SKM-1 treated with dmso at 0.1 percent for 144 hours (cell line): ENCODE results near the gene ZNF778.

Experiments used
- DNase-seq: peaks from one replicate; lab custom pipeline; 2025; ENCODE audit not compliant: unreplicated experiment; lab: John Stamatoyannopoulos, UW

The ZNF778 gene

GRCh38 chr16:89273741-89274472 lies 56.4 kb downstream of the ZNF778 start:
- DNase-seq = no peak

GRCh38 chr16:89274561-89275283 lies 57.2 kb downstream of the ZNF778 start:
- DNase-seq = no peak

- DNase-seq = no peak
Observed at GRCh38 chr16:89275284-89275584, 57.7 kb downstream of the ZNF778 start.

GRCh38 chr16:89275837-89276720 lies 58.6 kb downstream of the ZNF778 start:
- no peak for DNase-seq

GRCh38 chr16:89277049-89277448 lies 59.5 kb downstream of the ZNF778 start:
- no peak for DNase-seq

GRCh38 chr16:89277641-89278341 lies 60.3 kb downstream of the ZNF778 start:
- no peak for DNase-seq

- DNase-seq = no peak
Observed at GRCh38 chr16:89278441-89279240, 61.1 kb downstream of the ZNF778 start.

- no peak for DNase-seq
Observed at GRCh38 chr16:89279666-89280481, 62.4 kb downstream of the ZNF778 start.

- DNase-seq = no peak
Observed at GRCh38 chr16:89280546-89281188, 63.2 kb downstream of the ZNF778 start.

GRCh38 chr16:89281189-89281577 lies 63.7 kb downstream of the ZNF778 start:
- DNase-seq = no peak

- no peak for DNase-seq
Observed at GRCh38 chr16:89281829-89282228, 64.3 kb downstream of the ZNF778 start.

- DNase-seq = no peak
Observed at GRCh38 chr16:89282523-89282922, 65.0 kb downstream of the ZNF778 start.

GRCh38 chr16:89283449-89283848 lies 65.9 kb downstream of the ZNF778 start:
- DNase-seq = no peak

GRCh38 chr16:89285381-89285780 lies 67.9 kb downstream of the ZNF778 start:
- DNase-seq = no peak

GRCh38 chr16:89286096-89286495 lies 68.6 kb downstream of the ZNF778 start:
- DNase-seq = no peak
